DND-41 (cell line): ENCODE measurements around the gene FBN1.

ENCODE experiments used
- CTCF ChIP-seq: IDR thresholded peaks from 2 replicates; pipeline ENCODE4 v1.5.1; 2012; ENCODE audit warnings: borderline replicate concordance, low read length, moderate library complexity, mild to moderate bottlenecking; ENCODE audit not compliant: poor library complexity, severe bottlenecking; ENCODE audit errors: extremely low read depth
- EZH2 ChIP-seq: IDR thresholded peaks from 3 replicates; pipeline ENCODE4 v1.6.1; 2012; ENCODE audit warnings: borderline replicate concordance, low read depth, mild to moderate bottlenecking, moderate library complexity, low read length, inconsistent platforms; ENCODE audit not compliant: severe bottlenecking

GRCh38 chr15:48532946-48533345 is 112.6 kb downstream of the FBN1 start:
- TF ChIP-seq CTCF (no peak), EZH2 (no peak)
